AG08395 (cell line): ENCODE data around the gene USP47.
"Not testable (repeated sequence)": the region's sequence is repeated elsewhere in the genome, so short reads cannot be mapped to it uniquely, and the experiment has no call there.

Source experiments
- DNase-seq: peaks from one replicate; pipeline ENCODE4 v3.0.0; 2012; ENCODE audit warnings: mixed read lengths, low spot score

Gene USP47

GRCh38 chr11:11822946-11823345 lies 18.8 kb upstream of the USP47 start:
- no peak for DNase-seq

- no peak for DNase-seq
These were observed 15.5 kb upstream of the USP47 start for GRCh38 chr11:11826260-11826659.

GRCh38 chr11:11827272-11827671 lies 14.5 kb upstream of the USP47 start:
- no peak for DNase-seq

GRCh38 chr11:11831406-11831805 lies 10.4 kb upstream of the USP47 start:
- DNase-seq = not testable (repeated sequence)

- DNase-seq = no peak
These were observed 5.0 kb upstream of the USP47 start for GRCh38 chr11:11836676-11837231.

- DNase-seq = no peak
These were observed 2.1 kb upstream of the USP47 start for GRCh38 chr11:11839718-11840117.

- DNase-seq = peak; percentile 49
These were observed 553 bp upstream of the USP47 start for GRCh38 chr11:11841116-11841722.

GRCh38 chr11:11842421-11843008 lies 743 bp downstream of the USP47 start:
- DNase-seq = peak; percentile 61

- peak; percentile 43 for DNase-seq
These were observed 1.4 kb downstream of the USP47 start for GRCh38 chr11:11843211-11843621.

- DNase-seq = no peak
These were observed 1.9 kb downstream of the USP47 start for GRCh38 chr11:11843642-11844041.

- no peak for DNase-seq
These were observed 2.5 kb downstream of the USP47 start for GRCh38 chr11:11844272-11844671.

GRCh38 chr11:11845071-11845470 lies 3.3 kb downstream of the USP47 start:
- DNase-seq = no peak

- DNase-seq = no peak
These were observed 3.8 kb downstream of the USP47 start for GRCh38 chr11:11845551-11845950.

GRCh38 chr11:11847082-11847481 lies 5.3 kb downstream of the USP47 start:
- DNase-seq = no peak

GRCh38 chr11:11848891-11849746 lies 7.3 kb downstream of the USP47 start:
- DNase-seq = peak; percentile 32

- no peak for DNase-seq
These were observed 8.9 kb downstream of the USP47 start for GRCh38 chr11:11850668-11851067.

- DNase-seq = peak; percentile 11
These were observed 14.9 kb downstream of the USP47 start for GRCh38 chr11:11856638-11857037.

GRCh38 chr11:11857769-11858168 lies 16.0 kb downstream of the USP47 start:
- no peak for DNase-seq

- no peak for DNase-seq
These were observed 16.9 kb downstream of the USP47 start for GRCh38 chr11:11858676-11859075.

- DNase-seq = no peak
These were observed 18.6 kb downstream of the USP47 start for GRCh38 chr11:11860103-11860979.

GRCh38 chr11:11862999-11863398 lies 21.2 kb downstream of the USP47 start:
- no peak for DNase-seq

GRCh38 chr11:11864332-11864731 lies 22.6 kb downstream of the USP47 start:
- no peak for DNase-seq
